Activated CD4-positive, alpha-beta T cell treated with anti-CD3 and anti-CD28 coated beads, Interleukin-2, amount 50 U/mL, for 48 hours (primary cell): ENCODE measurements around the gene PLB1.
"Not testable (repeated sequence)": the region's sequence is repeated elsewhere in the genome, so short reads cannot be mapped to it uniquely, and the experiment has no call there.

Experiments used
- DNase-seq, 2 experiments: peaks; one replicate each; pipeline ENCODE4 v3.0.0-alpha.2; 2020

PLB1 gene

DNA sequence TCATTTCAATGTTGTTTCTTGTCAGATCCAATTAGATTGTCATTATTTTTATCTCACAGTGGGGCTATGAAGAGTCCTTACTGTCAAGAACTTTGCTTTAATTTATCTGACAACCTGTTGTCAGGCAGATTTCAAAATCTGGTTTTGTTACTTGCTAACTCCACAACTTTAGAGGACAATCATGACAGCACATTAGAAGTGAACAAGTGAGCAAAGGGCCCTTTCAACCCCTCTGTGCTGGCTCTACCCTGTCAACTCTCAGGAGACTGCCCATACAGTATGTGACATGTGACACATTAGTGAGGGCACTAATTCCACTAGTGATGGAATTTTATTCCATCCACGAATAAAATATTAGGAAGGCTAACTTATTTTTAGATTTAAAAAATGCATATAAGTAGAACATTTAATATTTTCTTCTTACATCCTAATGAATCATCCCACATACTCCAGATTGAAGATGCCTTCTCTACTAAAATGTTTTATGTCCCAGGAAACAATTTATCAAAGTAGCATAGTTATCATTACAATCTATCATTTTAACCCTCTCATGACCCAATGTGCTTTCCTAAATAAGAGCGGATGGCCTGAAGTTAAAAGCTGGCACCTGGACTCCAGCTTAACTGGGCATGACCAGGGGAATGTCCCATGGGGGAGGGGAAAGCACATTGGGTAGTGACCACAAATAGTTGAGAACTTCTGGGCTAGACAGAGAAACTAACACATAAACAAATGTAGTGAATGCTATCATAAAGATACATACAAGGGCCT is 158.2 kb downstream of the PLB1 start:
- no peak for DNase-seq

DNA sequence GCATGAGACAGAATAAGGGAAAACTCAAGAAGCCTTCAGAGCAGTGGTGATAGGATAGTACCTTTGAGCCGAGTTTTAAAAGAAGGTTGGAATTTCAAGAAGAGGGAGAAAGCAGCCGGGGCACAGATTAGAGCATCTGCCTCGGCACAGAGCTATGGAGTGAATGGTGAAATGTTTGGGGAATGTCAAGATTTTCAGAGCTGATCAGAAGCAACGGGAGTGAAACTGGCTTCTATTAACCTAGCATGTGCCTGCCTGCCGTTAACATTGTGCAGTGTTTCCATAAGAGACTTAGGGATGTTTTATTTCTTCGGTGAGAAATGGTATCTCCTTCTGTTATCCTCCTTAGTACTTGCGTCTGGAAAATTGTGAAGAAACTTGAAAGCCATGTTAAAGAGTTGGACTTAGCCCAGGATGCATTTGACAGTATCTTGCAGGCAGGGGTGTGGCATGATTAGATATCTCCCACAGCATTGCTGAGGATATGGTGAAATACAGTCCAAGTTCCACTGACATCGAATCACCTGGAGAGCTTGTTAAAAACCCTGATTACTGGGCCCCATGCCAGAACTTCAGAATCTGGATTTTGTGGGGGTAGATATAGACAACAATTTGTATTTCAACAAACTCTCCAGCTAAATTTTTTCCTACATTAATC is 158.9 kb downstream of the PLB1 start:
- no peak for DNase-seq

DNA sequence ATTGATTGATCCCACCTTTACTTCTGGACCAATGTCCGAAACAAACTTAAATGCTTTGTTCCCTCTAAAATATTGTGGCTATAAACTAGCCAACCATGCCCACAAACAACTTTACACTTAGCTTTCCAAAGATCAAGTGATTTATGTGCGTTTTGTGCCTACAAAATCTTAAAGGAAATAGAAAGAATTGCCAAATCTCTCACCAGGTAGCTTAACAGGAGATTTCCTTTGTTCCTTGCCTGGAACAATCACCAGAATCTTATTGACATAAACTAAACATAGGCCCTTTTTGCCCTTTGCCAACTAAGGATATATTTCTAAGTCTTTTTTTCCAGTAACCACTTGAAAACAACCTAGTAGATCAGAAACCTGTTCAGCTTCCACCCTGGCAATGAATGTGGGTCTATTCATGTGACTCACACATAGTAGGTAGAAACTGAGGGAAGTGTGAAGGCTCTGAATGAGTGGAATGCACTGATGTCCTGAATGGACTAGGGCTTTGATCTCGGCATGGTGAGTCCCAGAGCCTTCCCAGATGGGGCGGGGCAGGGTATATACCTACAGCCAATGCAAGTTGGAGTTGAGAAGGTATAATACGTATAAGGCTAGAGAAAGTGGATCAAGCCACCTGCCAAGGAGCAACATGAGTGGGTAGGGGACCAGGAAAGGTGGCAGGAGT is 161.2 kb downstream of the PLB1 start:
- DNase-seq, result peak in 1 of 2 experiments; percentile 38

DNA sequence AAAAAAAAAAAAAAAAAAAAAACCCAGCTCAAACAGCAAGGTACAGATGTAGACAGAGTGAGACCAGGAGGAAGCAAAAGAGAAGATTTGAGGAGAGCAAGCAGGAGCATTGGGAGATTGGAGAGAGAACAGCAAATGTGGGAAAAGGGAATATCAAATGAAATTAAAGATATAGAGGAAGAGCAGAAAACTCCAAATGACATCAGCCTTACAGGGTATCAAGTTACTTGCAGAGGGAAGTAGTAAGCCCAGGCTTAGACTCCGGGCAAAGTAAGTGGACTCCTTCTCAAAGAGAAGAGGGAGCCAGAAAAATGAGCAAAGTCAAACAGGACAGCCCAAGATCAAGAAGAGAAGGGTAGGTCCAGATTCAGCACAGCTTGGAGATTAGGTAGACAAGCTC is 162.5 kb downstream of the PLB1 start:
- no peak for DNase-seq

DNA sequence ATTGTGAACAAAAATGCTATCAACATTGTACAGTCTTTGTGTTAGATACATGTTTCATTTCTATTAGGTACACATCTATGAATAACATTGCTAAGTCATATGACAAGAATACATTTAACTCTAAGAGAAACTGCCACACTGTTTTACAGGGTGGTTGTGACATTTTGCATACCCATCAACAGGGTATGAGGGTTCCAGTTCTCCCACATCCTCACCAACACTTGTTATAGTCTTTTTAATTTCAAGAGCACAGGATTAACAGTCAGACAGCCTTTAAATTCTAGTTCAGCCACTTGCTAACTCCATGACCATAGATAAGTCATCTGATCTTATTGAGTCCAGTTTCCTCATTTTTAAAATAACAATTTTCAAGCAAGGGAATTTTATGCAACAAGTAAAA is 163.3 kb downstream of the PLB1 start:
- DNase-seq, result no peak

DNA sequence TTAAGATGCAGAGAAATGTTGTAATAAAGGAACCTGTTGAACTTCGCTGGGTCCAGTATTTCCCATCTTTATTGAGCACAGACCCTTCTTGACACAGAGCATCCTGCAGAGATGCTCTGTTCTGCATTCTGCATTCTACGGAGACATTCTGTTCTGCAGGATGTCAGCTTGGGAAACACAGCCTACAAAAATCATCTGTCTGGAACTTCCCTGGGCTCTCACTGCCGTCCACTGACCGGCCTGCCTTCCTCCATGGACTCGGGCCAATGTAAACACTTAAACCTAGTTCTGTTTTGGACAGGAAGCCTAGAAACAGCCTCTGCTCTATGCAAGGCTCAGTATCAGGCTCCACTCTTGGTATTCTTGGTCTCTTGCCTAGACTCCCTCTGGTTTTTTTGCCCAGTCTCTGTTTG is 165.7 kb downstream of the PLB1 start:
- no peak for DNase-seq

DNA sequence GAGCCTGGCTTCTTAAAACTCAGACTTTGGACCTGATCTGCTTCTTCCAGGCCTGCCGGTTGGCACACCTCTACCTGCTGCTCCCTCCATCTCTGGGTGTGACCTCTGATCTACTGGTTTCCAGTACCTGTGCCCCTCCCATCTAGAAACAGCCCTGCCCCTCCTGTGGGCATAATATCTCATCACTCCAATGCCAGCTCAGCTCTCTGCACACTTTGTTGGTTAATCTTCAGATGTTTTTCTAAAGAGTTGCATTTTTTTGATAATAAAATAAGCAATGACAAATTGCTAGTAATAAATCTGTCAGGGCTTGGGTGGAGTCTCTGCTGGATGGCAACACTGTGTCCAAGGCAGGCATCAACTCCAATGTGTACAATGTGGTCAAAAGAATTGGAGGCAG is 166.2 kb downstream of the PLB1 start:
- DNase-seq, result no peak

DNA sequence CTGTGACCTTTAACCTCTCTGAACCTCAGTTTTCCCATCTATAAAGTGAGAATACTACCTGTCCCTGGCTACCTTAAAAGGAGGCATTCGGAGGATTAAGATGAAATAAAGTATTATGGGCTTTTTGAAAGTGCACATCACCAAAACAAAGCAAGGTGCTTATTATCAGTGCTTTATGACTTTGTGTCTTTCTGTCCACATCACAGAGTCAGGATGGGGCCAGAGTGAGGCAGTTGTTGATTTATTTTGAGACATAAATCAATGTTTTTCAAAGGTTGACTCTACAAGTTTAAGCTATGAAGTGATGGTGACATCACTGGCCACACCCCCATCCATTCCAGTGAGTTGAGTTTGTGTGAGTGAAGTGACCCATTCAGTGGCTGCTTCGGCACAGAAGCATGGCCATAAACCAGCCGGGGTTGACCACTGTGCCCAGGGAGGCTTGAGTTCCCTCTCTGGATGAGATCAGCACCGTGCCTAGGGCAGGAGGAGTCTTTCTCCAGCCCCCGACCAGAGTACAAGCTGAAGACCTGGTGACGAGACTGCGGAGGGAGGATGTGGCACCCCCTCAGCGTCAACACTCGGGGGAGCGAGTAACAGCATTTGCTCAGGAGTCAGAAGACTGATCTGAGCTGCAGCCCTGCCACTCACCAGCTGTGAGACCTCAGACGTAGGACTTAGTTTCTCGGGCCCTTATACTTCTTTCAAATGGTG is 166.8 kb downstream of the PLB1 start:
- DNase-seq, result no peak

DNA sequence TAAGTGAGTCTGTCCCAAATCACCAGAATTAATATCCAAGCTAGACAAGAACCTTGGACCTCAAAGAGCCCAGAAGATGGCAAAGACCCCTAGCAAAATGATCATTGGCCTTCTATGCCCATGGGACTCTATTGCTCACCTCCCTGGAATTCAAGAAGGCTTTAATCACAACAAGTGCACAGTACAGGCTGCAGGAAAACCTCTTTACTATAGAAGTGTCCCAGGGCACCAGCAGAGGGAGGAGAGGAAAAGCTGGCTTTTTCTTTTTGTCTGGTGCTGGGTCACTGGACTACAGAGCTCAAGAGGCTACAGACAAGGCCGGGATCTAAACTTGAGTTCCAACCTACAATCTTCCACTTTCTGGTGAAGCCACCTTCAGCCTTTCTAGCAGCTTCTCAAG is 167.5 kb downstream of the PLB1 start:
- DNase-seq, result no peak

DNA sequence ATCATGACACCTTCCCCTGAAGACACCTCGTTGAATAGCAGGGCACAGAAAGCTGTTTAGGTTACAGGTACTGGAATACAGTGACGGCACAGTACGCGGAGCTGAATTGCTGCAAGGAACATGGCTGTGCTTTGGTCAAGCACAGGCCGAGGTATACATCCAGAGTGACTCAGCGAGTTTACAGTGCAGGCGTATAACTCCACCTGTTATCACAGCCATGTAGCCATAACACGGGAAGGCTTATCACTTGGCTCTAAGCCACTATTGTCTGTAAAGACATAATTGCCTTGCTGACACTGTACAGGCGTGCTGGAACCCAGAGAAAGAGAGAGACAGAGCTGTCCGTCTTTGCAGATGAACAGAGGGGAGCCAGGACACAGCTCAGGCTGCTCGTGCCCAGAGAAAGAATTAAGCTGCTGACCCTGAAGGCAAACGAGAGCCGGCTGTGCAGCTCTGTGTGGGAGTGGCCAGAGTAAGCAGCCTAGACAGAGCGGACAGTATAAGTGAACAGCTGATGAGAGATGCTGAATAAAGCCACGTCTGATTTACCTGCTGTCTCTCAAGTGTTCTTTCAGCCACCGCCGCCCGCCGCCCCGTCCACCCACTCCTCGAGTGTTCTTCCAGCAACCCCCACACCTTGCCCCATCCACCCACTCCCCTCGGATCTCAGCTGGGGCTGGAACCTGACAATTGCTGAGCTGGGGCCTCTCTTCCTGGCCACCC is 168.4 kb downstream of the PLB1 start:
- no peak for DNase-seq

DNA sequence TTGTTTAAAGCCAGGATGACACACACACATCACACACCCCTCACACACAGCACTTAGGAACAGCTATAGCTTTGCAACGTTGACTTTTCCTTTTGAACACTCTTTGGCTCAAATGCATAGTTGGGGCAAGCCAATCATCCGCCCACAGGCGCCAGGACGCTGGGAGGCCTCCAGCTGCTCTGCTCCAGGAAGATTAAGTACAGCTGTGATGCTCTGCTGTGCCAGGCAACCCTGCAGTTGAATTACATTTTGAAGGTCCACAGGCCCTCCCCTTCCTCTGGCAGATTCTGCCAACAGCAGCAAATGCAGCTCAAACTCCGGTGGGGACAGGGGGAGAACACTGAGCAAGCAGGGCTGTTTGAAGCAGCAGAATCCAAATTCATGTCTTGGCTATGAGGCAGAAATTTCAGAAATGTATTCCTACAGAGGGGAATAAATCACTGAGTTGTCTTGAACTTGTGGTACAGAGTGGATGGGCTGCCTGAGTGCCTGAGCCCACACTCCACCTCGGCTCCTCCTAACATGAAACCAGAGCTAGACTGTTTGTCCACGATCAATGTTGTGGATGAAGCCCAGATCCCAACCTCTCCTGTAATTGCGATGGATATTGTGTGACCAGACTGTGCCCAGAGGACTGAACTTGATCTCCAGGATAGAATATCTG is 169.3 kb downstream of the PLB1 start:
- DNase-seq, result no peak

DNA sequence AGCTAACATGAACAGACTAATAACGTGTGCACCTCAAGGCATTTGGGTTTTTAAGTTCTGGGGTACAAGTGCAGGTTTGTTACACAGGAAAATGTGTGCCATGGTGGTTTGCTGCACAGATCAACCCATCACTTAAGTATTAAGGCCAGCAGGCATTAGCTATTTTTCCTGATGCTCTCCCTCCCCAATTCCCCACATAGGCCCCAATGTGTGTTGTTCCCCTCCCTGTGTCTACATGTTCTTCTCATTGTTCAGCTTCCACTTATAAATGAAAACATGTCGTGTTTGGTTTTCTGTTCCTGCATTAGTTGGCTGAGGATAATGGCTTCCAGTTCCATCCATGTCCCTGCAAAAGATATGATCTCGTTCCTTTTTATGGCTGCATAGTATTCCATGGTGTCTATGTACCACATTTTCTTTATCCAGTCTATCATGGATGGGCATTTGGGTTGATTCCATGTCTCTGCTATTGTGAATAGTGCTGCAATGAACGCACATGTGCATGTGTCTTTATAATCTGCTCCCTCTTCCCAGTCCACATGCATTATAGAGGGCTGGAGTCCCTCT is 170.0 kb downstream of the PLB1 start:
- DNase-seq, result not testable (repeated sequence)

DNA sequence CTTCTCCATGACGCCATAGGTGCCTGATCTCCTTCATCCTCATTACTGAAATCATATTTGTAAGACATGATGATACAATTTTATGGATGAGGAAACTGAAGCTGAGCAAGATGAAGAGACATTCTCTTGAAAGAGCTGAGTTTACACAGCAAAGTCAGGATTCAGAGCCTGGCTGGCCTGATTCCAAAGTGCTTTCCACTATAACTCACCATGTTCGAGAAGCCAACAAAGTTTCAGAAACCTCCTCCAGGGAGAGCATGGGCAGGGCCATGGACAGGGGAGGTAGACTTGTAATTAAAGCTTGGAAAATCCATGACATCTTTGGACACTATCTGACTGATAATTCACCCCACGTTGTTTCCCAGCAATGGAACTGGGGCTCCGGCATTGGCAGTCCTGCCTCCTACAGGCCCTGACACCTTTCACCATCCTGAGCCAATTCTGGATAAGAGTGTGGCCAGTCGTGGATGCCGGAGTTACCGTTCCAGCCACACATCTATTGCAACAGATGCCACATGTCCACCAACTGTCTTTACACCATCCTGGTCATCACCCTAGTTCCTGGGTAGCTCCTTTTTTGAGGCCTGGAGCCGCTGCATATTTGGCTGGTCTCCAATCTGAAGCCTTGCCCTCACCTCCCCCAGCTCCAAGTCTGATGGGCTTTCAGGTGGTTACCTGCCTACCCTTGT is 170.8 kb downstream of the PLB1 start:
- no peak for DNase-seq

DNA sequence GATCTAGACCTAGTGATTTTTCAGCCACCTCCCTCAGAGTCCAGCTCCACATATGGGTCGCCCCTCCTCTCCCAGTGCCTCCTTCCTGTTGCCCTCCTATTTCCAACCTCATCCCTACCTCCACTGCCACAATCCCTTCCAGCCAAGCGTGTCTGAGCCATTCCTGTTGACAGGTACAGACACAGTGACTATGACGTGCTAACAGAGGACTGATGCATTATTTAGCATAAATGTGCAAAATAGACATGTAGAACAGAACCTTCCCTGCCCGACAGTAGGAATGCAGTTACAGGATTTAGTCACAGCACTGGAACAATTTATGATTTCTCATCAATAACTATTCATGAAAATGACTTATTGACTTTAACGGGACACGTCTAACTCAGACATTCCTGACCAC is 171.4 kb downstream of the PLB1 start:
- DNase-seq, result no peak

DNA sequence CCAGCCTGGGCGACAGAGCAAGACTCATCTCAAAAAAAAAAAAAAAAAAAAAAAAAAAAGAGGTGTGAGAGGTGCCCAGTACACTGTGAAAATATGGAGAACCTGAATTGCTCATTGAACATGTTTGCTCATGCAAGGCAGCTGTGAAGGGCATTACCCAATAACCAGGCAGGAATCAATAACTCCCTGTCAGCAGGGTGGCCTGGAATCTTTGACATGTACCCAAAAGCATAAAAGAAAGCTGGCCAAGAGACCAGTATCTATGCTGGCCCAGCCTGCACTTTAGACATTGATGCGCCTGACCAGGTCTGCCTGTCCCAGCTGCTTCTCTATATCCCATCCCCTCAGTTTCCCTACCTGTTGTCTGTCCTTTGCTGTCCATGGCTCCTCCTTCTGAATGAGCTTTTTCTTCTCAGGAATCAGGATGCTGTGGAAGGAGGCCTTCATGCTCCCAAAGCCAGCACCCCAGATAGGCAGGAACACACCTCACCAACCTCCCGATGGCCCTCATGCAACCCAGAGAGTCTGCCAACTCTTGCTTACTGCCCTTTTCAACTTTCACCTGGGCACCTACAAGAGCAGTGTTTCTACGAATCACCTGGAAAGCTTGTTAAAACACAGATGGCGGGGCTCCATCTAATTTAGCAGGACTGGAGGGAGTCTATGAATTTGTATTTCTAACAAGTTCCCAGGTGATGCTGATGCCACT is 172.4 kb downstream of the PLB1 start:
- DNase-seq, result no peak

DNA sequence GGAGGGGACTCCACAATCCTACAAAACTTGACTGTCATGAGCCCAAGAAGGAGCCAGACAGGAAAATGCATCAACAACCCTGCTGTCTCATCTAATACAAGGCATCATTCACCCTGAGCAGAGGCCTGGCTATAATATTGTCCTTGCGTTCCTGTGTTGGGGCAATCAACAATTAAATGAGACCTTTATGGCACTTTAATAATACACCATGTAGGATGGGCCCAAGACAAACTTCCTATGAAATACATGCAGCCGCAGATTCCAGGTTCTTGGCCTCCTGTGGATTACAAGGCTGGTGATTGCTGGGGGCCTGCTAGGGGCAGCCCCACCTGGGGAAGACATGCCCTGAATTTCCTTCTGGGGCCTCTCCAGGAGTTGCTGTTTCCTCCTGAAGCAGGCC is 173.0 kb downstream of the PLB1 start:
- DNase-seq, result no peak

DNA sequence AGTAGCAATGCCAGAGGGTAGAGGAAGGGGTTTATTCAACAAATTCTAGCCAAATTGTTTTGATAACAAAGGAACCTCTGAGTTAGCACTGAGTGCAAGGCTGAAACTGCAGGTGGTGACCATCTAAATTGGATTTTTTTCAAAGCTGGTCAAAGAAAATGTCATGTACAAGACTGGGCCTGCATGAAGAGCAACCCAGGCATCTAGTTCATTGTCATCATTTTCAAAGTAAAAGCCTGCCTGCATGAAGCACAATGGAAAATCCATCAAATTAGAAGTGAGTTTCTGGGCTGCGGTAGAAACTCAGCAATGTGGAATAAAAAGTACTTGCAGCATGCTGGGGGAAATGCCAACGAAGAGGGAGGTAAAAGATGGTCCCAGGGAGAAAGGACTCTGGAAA is 175.0 kb downstream of the PLB1 start:
- no peak for DNase-seq

DNA sequence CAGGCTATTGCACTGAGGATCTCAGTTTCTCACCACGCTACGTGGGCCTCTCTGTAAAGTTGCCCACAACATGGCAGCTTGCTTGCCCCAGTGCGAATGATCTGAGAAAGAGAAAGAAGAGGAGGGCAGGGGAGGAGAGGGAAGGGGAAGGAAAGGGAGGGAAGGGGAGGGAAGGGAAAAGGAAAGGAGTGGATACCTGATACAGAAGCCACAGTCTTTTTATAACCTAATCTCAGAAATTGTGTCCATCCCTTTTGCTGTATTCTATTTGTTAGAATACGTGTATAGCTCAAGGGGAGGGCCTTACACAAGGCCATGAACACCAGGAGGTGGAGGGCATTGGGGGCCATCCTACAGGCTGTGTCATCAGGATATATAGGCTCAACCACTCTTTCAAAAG is 177.5 kb downstream of the PLB1 start:
- DNase-seq, result no peak

DNA sequence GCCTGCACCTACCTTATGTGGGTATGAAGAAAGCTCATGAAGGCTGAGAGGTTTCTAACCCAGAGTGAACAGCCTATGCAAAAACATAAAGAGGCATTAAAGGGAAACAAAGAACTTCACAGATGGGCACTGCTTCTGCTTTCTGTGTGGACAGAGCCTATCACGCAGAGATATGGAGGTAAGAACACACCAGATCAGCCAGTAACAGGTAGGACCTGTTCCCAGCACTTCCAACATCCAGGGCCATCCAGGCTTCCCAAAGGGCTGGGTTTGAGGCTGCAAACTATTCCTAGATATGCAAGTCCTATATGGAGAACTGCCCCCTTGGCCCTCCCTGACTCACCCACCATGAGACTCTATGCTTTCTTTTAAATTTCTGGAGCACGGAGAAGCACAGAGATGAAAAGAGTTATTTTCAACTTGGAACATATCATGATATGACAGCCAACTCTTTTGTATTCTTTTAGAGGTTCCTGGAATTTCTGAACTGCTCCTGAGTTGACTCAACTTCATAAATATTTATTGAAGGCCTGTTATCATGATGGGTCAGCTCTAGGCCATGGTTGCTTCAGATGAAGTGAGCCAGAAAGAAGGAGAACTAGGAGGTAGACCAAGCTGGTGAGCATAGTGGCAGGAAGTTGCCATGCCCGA is 178.3 kb downstream of the PLB1 start:
- DNase-seq, result no peak

DNA sequence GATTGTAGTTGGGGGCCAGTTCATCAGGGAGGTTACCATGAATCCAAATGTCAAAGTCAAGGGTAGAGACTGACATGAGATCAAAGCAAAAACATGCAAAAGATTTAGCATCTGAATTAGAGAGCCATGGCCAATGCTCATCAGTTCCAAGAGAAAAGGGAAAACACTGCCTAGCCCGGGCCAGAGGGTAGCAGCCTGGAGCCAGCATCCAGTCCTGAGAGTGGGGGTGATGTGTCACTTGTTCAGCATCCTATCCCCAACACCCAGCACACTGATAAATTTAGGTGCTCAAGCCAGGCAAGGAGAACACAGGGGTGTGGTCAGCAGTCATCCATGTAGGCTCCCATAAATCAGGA is 178.8 kb downstream of the PLB1 start:
- no peak for DNase-seq
